GM04504 (cell line): Measurements from ENCODE around the gene SOX11.
"Not testable (repeated sequence)": the region's sequence is repeated elsewhere in the genome, so short reads cannot be mapped to it uniquely, and the experiment has no call there.

Experiments used
- DNase-seq: peaks from one replicate; pipeline ENCODE4 v3.0.0-alpha.2; 2012; ENCODE audit warnings: low read depth

SOX11 gene

GRCh38 chr2:5691985-5692529 is at the start of gene SOX11:
SOX11 (plus strand) TSS chr2:5692384; CDS start chr2:5692722, 338 bp downstream.
- DNase-seq = no peak

- DNase-seq = not testable (repeated sequence)
Observed at GRCh38 chr2:5652734-5653133, 39.5 kb upstream of the SOX11 start.

GRCh38 chr2:5653756-5654155 is 38.4 kb upstream of the SOX11 start:
- DNase-seq = not testable (repeated sequence)

GRCh38 chr2:5657231-5657630 is 35.0 kb upstream of the SOX11 start:
- DNase-seq = no peak

- DNase-seq = no peak
Observed at GRCh38 chr2:5660591-5660990, 31.6 kb upstream of the SOX11 start.

- no peak for DNase-seq
Observed at GRCh38 chr2:5661362-5661761, 30.8 kb upstream of the SOX11 start.

- no peak for DNase-seq
Observed at GRCh38 chr2:5664278-5664681, 27.9 kb upstream of the SOX11 start.

GRCh38 chr2:5665066-5665465 is 27.1 kb upstream of the SOX11 start:
- DNase-seq = no peak

- no peak for DNase-seq
Observed at GRCh38 chr2:5666798-5667197, 25.4 kb upstream of the SOX11 start.

- not testable (repeated sequence) for DNase-seq
Observed at GRCh38 chr2:5667655-5668054, 24.5 kb upstream of the SOX11 start.

GRCh38 chr2:5668682-5669250 is 23.4 kb upstream of the SOX11 start:
- no peak for DNase-seq

- DNase-seq = no peak
Observed at GRCh38 chr2:5672749-5673144, 19.4 kb upstream of the SOX11 start.

GRCh38 chr2:5673145-5674025 is 18.8 kb upstream of the SOX11 start:
- DNase-seq = no peak

- no peak for DNase-seq
Observed at GRCh38 chr2:5674026-5674340, 18.2 kb upstream of the SOX11 start.

GRCh38 chr2:5677133-5677532 is 15.1 kb upstream of the SOX11 start:
- no peak for DNase-seq

GRCh38 chr2:5683471-5683870 is 8.7 kb upstream of the SOX11 start:
- DNase-seq = no peak

GRCh38 chr2:5685225-5685624 is 7.0 kb upstream of the SOX11 start:
- DNase-seq = no peak

- no peak for DNase-seq
Observed at GRCh38 chr2:5686068-5686467, 6.1 kb upstream of the SOX11 start.

- no peak for DNase-seq
Observed at GRCh38 chr2:5686536-5686935, 5.6 kb upstream of the SOX11 start.

GRCh38 chr2:5689750-5690149 is 2.4 kb upstream of the SOX11 start:
- DNase-seq = no peak

- DNase-seq = no peak
Observed at GRCh38 chr2:5690286-5690685, 1.9 kb upstream of the SOX11 start.

GRCh38 chr2:5690718-5691220 is 1.4 kb upstream of the SOX11 start:
- DNase-seq = no peak

GRCh38 chr2:5691221-5691984 is 781 bp upstream of the SOX11 start:
- no peak for DNase-seq
